ENCODE data around the gene SLC2A1.

The SLC2A1 gene

GRCh38 chr1:42962641-42963377, 4.1 kb upstream of the SLC2A1 start:
- peak; percentile 23 to 59 for DNase-seq (ENCODE audit: low read depth in 1 of 2, low spot score in 1 of 2)
- no peak for TF ChIP-seq JUND (IDR thresholded peaks at IDR 0.05; ENCODE audit: low read depth)
- in situ Hi-C loops (cut with HindIII; ENCODE audit: low pct_unique_long_range_greater_than_20kb, low sequenced_read_pairs), result no loop called here

GRCh38 chr1:42961312-42962091, 2.8 kb upstream of the SLC2A1 start:
- in situ Hi-C loops (cut with HindIII; ENCODE audit: low pct_unique_long_range_greater_than_20kb, low sequenced_read_pairs), result no loop called here
- DNase-seq (ENCODE audit: low read depth in 1 of 2, low spot score in 1 of 2), result peak in 1 of 2 experiments; percentile 67
- no peak for TF ChIP-seq JUND (IDR thresholded peaks at IDR 0.05; ENCODE audit: low read depth)

- in situ Hi-C loops (cut with HindIII; ENCODE audit: low pct_unique_long_range_greater_than_20kb, low sequenced_read_pairs), result no loop called here
- no peak for TF ChIP-seq JUND (IDR thresholded peaks at IDR 0.05; ENCODE audit: low read depth)
These were observed 2.1 kb upstream of the SLC2A1 start for GRCh38 chr1:42960566-42961311.

GRCh38 chr1:42960122-42960390, 1.4 kb upstream of the SLC2A1 start:
- no peak for TF ChIP-seq JUND (IDR thresholded peaks at IDR 0.05; ENCODE audit: low read depth)
- DNase-seq (ENCODE audit: low read depth in 1 of 2, low spot score in 1 of 2), result no peak
- in situ Hi-C loops (cut with HindIII; ENCODE audit: low pct_unique_long_range_greater_than_20kb, low sequenced_read_pairs), result no loop called here

More at GRCh38 chr1:42960566-42961311, 2.1 kb upstream of the SLC2A1 start:
- no peak for DNase-seq (ENCODE audit: low read depth in 1 of 2, low spot score in 1 of 2)

- in situ Hi-C loops (cut with HindIII; ENCODE audit: low pct_unique_long_range_greater_than_20kb, low sequenced_read_pairs), result no loop called here
- no peak for TF ChIP-seq JUND (IDR thresholded peaks at IDR 0.05; ENCODE audit: low read depth)
These were observed 684 bp downstream of the SLC2A1 start for GRCh38 chr1:42957880-42958487.

GRCh38 chr1:42957229-42957879, 1.3 kb downstream of the SLC2A1 start:
- in situ Hi-C loops (cut with HindIII; ENCODE audit: low pct_unique_long_range_greater_than_20kb, low sequenced_read_pairs), result no loop called here
- TF ChIP-seq JUND (IDR thresholded peaks at IDR 0.05; ENCODE audit: low read depth), result no peak
- no peak for DNase-seq (ENCODE audit: low read depth in 1 of 2, low spot score in 1 of 2)

More at GRCh38 chr1:42957880-42958487, 684 bp downstream of the SLC2A1 start:
- DNase-seq (ENCODE audit: low read depth in 1 of 2, low spot score in 1 of 2), result peak; percentile 56 to 60

- no peak for TF ChIP-seq JUND (IDR thresholded peaks at IDR 0.05; ENCODE audit: low read depth)
- in situ Hi-C loops (cut with HindIII; ENCODE audit: low pct_unique_long_range_greater_than_20kb, low sequenced_read_pairs), result no loop called here
- DNase-seq (ENCODE audit: low read depth in 1 of 2, low spot score in 1 of 2), result no peak
These were observed 1.9 kb downstream of the SLC2A1 start for GRCh38 chr1:42956739-42957138.

- in situ Hi-C loops (cut with HindIII; ENCODE audit: low pct_unique_long_range_greater_than_20kb, low sequenced_read_pairs), result no loop called here
- no peak for DNase-seq (ENCODE audit: low read depth in 1 of 2, low spot score in 1 of 2)
- TF ChIP-seq JUND (IDR thresholded peaks at IDR 0.05; ENCODE audit: low read depth), result no peak
These were observed 3.2 kb downstream of the SLC2A1 start for GRCh38 chr1:42955311-42956063.

GRCh38 chr1:42953182-42954180, 5.2 kb downstream of the SLC2A1 start:
- in situ Hi-C loops (cut with HindIII; ENCODE audit: low pct_unique_long_range_greater_than_20kb, low sequenced_read_pairs), result no loop called here
- DNase-seq (ENCODE audit: low read depth in 1 of 2, low spot score in 1 of 2), result no peak
- no peak for TF ChIP-seq JUND (IDR thresholded peaks at IDR 0.05; ENCODE audit: low read depth)

- TF ChIP-seq JUND (IDR thresholded peaks at IDR 0.05; ENCODE audit: low read depth), result no peak
- DNase-seq (ENCODE audit: low read depth in 1 of 2, low spot score in 1 of 2), result no peak
- in situ Hi-C loops (cut with HindIII; ENCODE audit: low pct_unique_long_range_greater_than_20kb, low sequenced_read_pairs), result no loop called here
These were observed 6.2 kb downstream of the SLC2A1 start for GRCh38 chr1:42952303-42953001.

All from T47D (cell line).